ENCODE results near the gene DGCR2. TPM values are rescaled to one million over a fixed set of nuclear protein-coding genes. Genes with fewer than 3 reads are reported as not detected.

The DGCR2 gene
- total RNA-seq, 6 experiments from 2014 or later: 19.8 to 31.7 (median 24.7) TPM

DNA sequence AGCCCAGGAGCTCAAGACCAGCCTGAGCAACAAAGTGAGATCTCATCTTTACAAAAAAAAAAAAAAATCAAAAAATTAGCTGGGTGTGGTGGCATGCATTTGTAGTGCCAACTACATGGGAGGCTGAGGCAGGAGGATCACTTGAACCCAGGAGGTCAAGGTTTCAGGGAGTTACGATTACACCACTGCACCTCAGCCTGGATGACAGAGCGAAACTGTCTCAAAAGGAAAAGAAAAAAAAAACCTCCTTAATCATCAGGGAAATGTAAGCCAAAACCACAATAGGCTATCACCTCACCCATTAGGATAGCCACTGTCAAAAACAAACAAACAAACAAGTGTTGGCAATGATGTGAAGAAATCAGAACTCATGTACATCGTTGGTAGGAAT is 13.4 kb downstream of the DGCR2 start:
- no peaks in the 10 kb centered on the region for H3K9me3 ChIP-seq
- no peaks in the 10 kb centered on the region for H3K36me3 ChIP-seq
- H3K27me3 ChIP-seq: no peaks in the 10 kb centered on the region
- TF ChIP-seq, protein P1, sequence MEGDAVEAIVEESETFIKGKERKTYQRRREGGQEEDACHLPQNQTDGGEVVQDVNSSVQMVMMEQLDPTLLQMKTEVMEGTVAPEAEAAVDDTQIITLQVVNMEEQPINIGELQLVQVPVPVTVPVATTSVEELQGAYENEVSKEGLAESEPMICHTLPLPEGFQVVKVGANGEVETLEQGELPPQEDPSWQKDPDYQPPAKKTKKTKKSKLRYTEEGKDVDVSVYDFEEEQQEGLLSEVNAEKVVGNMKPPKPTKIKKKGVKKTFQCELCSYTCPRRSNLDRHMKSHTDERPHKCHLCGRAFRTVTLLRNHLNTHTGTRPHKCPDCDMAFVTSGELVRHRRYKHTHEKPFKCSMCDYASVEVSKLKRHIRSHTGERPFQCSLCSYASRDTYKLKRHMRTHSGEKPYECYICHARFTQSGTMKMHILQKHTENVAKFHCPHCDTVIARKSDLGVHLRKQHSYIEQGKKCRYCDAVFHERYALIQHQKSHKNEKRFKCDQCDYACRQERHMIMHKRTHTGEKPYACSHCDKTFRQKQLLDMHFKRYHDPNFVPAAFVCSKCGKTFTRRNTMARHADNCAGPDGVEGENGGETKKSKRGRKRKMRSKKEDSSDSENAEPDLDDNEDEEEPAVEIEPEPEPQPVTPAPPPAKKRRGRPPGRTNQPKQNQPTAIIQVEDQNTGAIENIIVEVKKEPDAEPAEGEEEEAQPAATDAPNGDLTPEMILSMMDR (IDR thresholded peaks at IDR 0.05): no peak
- TF ChIP-seq POLR2A (IDR thresholded peaks at IDR 0.05): no peak
- 23% methylated on average over 3 of the region's 3 CpGs for WGBS (ENCODE audit: insufficient coverage, low coverage, low lambda C conversion rate, missing lambda C conversion rate)
- intact Hi-C loops (cut with DNase I): no loop called here
- peak overlapping the region in 2 of 3 donors; percentile 66 to 89 for H3K27ac ChIP-seq
- ATAC-seq: no peak
- H3K4me3 ChIP-seq: no peak overlapping the region
- H3K4me1 ChIP-seq: peaks cover 0 to 22% (median 8%) of the 10 kb centered on the region in 4 donors
- no peak for DNase-seq

DNA sequence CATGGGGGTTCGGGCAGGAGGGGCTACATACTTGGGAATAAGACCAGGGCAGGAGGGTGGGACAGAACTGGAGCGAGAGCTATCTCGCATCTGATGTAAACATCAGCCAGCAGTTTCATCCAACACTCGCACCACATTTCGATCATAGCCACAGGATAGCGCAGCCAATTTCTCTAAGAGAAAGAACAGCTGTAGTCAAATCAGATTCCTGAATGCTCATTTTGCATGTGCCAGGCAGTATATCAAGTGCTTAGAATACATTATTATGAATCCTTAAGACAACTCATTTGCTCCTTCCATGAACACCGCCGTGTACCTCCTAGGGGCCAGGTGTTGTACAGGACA is 14.5 kb downstream of the DGCR2 start:
- DNase-seq (no peak), ATAC-seq (no peak)
- Histone ChIP-seq H3K27me3 (no peaks in the 10 kb centered on the region), H3K4me3 (no peak overlapping the region), H3K27ac (no peak overlapping the region), H3K9me3 (no peaks in the 10 kb centered on the region), H3K36me3 (no peaks in the 10 kb centered on the region), H3K4me1 (peaks cover 0 to 22% (median 8%) of the 10 kb centered on the region in 4 donors)
- WGBS (ENCODE audit: insufficient coverage, low coverage, low lambda C conversion rate, missing lambda C conversion rate): 94% methylated on average over 8 of the region's 8 CpGs
- TF ChIP-seq, protein P1 (IDR thresholded peaks at IDR 0.05): no peak
- TF ChIP-seq POLR2A (IDR thresholded peaks at IDR 0.05): no peak
- intact Hi-C loops (cut with DNase I): no loop called here

DNA sequence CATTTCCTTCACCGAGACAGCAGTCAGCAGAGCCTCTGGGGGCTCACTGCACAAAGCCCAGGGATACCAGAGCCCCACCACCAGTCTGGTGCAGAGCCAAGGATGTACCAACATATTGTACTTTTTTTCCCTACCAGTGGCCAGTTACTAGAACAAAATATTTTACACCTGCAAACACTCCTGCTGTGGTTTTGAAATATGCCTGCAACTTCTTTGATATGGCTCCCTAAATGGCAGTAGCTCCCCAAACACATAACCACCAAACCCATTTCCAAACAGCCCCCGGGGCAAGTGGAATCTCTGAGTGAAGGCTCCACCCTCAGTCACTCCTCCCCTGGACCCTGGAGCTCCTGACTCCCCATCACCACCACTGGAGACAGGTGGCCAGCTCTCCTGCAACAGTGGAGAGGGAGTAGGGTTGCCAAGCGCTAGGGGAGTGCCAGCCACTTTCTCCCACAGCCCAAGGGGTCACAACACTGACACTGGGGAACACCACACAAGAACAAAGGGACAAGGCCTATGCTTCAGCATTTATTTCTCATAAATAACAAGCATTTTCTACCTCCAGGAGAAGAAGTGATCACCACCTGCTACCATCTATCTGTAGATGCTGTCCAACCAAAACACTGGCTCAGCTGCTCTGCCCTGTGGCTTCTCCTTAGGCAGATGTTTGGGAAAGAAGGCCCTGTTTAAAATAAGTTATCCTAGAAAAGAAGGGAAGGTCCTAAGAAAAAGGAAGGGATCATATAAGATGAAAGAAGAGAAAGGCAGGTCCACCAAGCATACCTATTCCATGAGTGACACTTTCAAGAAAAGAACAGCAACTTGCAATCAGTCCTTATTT is 15.1 kb downstream of the DGCR2 start:
- no peak for DNase-seq
- no peak for TF ChIP-seq POLR2A (IDR thresholded peaks at IDR 0.05)
- TF ChIP-seq, protein P1 (IDR thresholded peaks at IDR 0.05): no peak
- WGBS (ENCODE audit: insufficient coverage, low coverage, low lambda C conversion rate, missing lambda C conversion rate): 75% methylated on average over 2 of the region's 3 CpGs
- Histone ChIP-seq H3K27ac (no peak overlapping the region), H3K36me3 (no peaks in the 10 kb centered on the region), H3K9me3 (no peaks in the 10 kb centered on the region), H3K27me3 (no peaks in the 10 kb centered on the region), H3K4me3 (no peak overlapping the region), H3K4me1 (peaks cover 0 to 22% (median 8%) of the 10 kb centered on the region in 4 donors)
- intact Hi-C loops (cut with DNase I): no loop called here
- ATAC-seq: no peak

DNA sequence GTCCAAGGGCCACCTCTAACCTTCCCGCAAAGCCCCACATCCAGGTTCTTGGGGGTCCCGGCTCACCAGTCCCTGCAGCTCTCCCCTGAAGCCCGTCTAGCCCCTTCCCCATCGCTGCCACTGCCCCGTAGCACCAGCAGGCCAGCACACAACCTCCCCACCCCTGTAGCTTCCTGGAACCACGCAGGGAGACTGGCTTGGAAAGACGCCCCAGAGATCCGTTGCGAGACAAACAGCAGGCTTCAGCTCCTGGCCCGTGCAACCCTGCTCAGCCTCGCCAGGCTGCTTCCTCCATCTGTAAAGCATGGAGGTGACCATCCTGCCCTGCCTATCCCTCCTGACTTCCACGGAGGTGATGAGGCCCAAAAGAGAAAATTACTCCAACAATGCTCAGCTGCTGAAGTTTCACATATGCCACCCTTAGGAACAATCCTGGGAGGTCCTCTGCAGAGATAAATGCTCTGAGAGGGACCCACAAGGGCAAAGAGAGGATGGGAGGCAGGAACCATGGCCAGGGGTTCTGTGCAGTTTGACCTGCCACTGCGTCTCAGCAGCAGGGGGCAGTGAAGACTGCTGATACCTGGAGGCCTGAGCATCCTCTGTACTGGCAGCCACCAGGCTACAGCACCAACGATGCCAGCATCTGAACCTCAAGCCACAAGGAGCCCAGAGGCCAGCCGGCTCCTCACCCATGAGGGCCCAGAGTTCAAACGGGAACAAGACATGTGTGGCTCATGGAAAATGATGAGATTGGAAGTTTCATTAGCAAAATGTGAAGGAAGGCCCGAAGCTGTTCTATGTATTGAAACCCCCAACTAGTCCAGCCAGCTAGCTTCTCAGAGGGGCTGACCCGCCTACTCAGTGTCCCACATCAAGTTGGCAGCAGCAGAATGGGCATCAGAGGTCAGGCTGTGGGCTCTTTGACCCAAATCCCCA is 16.1 kb downstream of the DGCR2 start:
- intact Hi-C loops (cut with DNase I): no loop called here
- ATAC-seq: peak; percentile 21 to 44 (median 34)

More for the DNA sequence above, 16.1 kb downstream of the DGCR2 start:
- WGBS (ENCODE audit: insufficient coverage, low coverage, low lambda C conversion rate, missing lambda C conversion rate): 53% methylated on average over 11 of the region's 18 CpGs
- no peak overlapping the region for H3K4me3 ChIP-seq
- H3K27ac ChIP-seq: no peak overlapping the region
- no peak for TF ChIP-seq POLR2A (IDR thresholded peaks at IDR 0.05)
- TF ChIP-seq, protein P1 (IDR thresholded peaks at IDR 0.05): peak; percentile 15 to 32 (median 18)
- DNase-seq: no peak
- H3K4me1 ChIP-seq: peaks cover 0 to 22% (median 8%) of the 10 kb centered on the region in 4 donors
- no peaks in the 10 kb centered on the region for H3K9me3 ChIP-seq
- H3K36me3 ChIP-seq: no peaks in the 10 kb centered on the region
- no peaks in the 10 kb centered on the region for H3K27me3 ChIP-seq
